ENCODE measurements around the gene PCBP3. TPM values are rescaled to one million over a fixed set of nuclear protein-coding genes. Genes with fewer than 3 reads are reported as not detected.

Gene PCBP3
- polyA plus RNA-seq, 1 donor (not counting 4 experiments of a cell fraction or from before 2014, with no cell fraction given) = 0.25 TPM

- Histone ChIP-seq H3K9ac (ENCODE audit: control insufficient read depth, extremely low read depth, insufficient read depth, low read length) (no peak overlapping the region), H3K9me1 (ENCODE audit: control insufficient read depth, extremely low read depth, insufficient read depth, low read length) (no peaks in the 10 kb centered on the region), H3K27me3 (ENCODE audit: control insufficient read depth, extremely low read depth, insufficient read depth, low read length) (peaks cover 7% of the 10 kb centered on the region), H3K4me2 (ENCODE audit: control insufficient read depth, extremely low read depth, insufficient read depth, low read depth, low read length) (no peak overlapping the region), H3K4me1 (ENCODE audit: control insufficient read depth, extremely low read depth, insufficient read depth, low read length) (no peaks in the 10 kb centered on the region), H3K36me3 (ENCODE audit: control insufficient read depth in 2 of 2, extremely low read depth in 1 of 2, insufficient read depth in 2 of 2, low read length in 2 of 2) (no peaks in the 10 kb centered on the region), H4K20me1 (ENCODE audit: control insufficient read depth, extremely low read depth, insufficient read depth, low read length) (no peaks in the 10 kb centered on the region), H3K27ac (ENCODE audit: control insufficient read depth, insufficient read depth, low read length) (no peak overlapping the region), H3K9me3 (ENCODE audit: control insufficient read depth, low read depth, low read length) (no peaks in the 10 kb centered on the region), H2AFZ (ENCODE audit: control insufficient read depth, low read length) (no peak overlapping the region), H3K79me2 (ENCODE audit: control insufficient read depth, insufficient read depth, low read length) (no peaks in the 10 kb centered on the region), H3K4me3 (ENCODE audit: control insufficient read depth in 2 of 3, extremely low read depth in 1 of 3, insufficient read depth in 2 of 3, low read depth in 1 of 3, low read length in 3 of 3) (no peak overlapping the region)
- TF ChIP-seq EZH2 (IDR thresholded peaks at IDR 0.05; ENCODE audit: low read length) (no peak), CTCF (optimal IDR thresholded peaks at IDR 0.05 in 1 of 3, IDR thresholded peaks at IDR 0.05 in 1 of 3, conservative IDR thresholded peaks at IDR 0.05 in 1 of 3; ENCODE audit: extremely low read depth in 1 of 3, insufficient read depth in 2 of 3, low read length in 3 of 3) (no peak)
- FAIRE-seq (no peak), DNase-seq (ENCODE audit: low read depth, low spot score) (no peak)
- dilution Hi-C loops (cut with MboI; ENCODE audit: extremely low pct_ligation_motif_present, low sequenced_read_pairs) = no loop called here
Measured at GRCh38 chr21:45941338-45941710, 297.8 kb downstream of the PCBP3 start.

GRCh38 chr21:45941717-45942546 lies 298.4 kb downstream of the PCBP3 start:
- FAIRE-seq (no peak), DNase-seq (ENCODE audit: low read depth, low spot score) (no peak)
- H3K79me2 ChIP-seq (ENCODE audit: control insufficient read depth, insufficient read depth, low read length) = no peaks in the 10 kb centered on the region
- peaks cover 7% of the 10 kb centered on the region for H3K27me3 ChIP-seq (ENCODE audit: control insufficient read depth, extremely low read depth, insufficient read depth, low read length)
- H3K27ac ChIP-seq (ENCODE audit: control insufficient read depth, insufficient read depth, low read length) = no peak overlapping the region
- no peak for TF ChIP-seq EZH2 (IDR thresholded peaks at IDR 0.05; ENCODE audit: low read length)
- no peaks in the 10 kb centered on the region for H4K20me1 ChIP-seq (ENCODE audit: control insufficient read depth, extremely low read depth, insufficient read depth, low read length)
- no peaks in the 10 kb centered on the region for H3K4me1 ChIP-seq (ENCODE audit: control insufficient read depth, extremely low read depth, insufficient read depth, low read length)
- H3K9me1 ChIP-seq (ENCODE audit: control insufficient read depth, extremely low read depth, insufficient read depth, low read length) = no peaks in the 10 kb centered on the region
- H3K4me3 ChIP-seq (ENCODE audit: control insufficient read depth in 2 of 3, extremely low read depth in 1 of 3, insufficient read depth in 2 of 3, low read depth in 1 of 3, low read length in 3 of 3) = no peak overlapping the region
- H3K4me2 ChIP-seq (ENCODE audit: control insufficient read depth, extremely low read depth, insufficient read depth, low read depth, low read length) = no peak overlapping the region
- H3K9ac ChIP-seq (ENCODE audit: control insufficient read depth, extremely low read depth, insufficient read depth, low read length) = no peak overlapping the region
- H3K36me3 ChIP-seq (ENCODE audit: control insufficient read depth in 2 of 2, extremely low read depth in 1 of 2, insufficient read depth in 2 of 2, low read length in 2 of 2) = no peaks in the 10 kb centered on the region
- H2AFZ ChIP-seq (ENCODE audit: control insufficient read depth, low read length) = no peak overlapping the region
- dilution Hi-C loops (cut with MboI; ENCODE audit: extremely low pct_ligation_motif_present, low sequenced_read_pairs) = no loop called here
- H3K9me3 ChIP-seq (ENCODE audit: control insufficient read depth, low read depth, low read length) = no peaks in the 10 kb centered on the region
